Measurements from ENCODE around the gene PTP4A2.

The PTP4A2 gene

GRCh38 chr1:31859719-31860118 is 78.4 kb downstream of the PTP4A2 start:
- Histone ChIP-seq H3K4me1 (ENCODE audit: control insufficient read depth, insufficient read depth, low read length) (peaks cover 12% of the 10 kb centered on the region), H3K4me3 (ENCODE audit: low read length) (no peak overlapping the region), H3K9ac (ENCODE audit: low read length) (no peak overlapping the region), H3K9me3 (ENCODE audit: control insufficient read depth, low read length) (no peaks in the 10 kb centered on the region), H3K36me3 (ENCODE audit: control insufficient read depth, insufficient read depth, low read length) (no peaks in the 10 kb centered on the region), H3K27me3 (ENCODE audit: control insufficient read depth, insufficient read depth, low read length) (no peaks in the 10 kb centered on the region)

- H3K4me3 ChIP-seq (ENCODE audit: low read length): no peak overlapping the region
- no peaks in the 10 kb centered on the region for H3K27me3 ChIP-seq (ENCODE audit: control insufficient read depth, insufficient read depth, low read length)
Measured at GRCh38 chr1:31859044-31859443, 79.1 kb downstream of the PTP4A2 start.

GRCh38 chr1:31857863-31858262 is 80.3 kb downstream of the PTP4A2 start:
- Histone ChIP-seq H3K9me3 (ENCODE audit: control insufficient read depth, low read length) (no peaks in the 10 kb centered on the region), H3K36me3 (ENCODE audit: control insufficient read depth, insufficient read depth, low read length) (no peaks in the 10 kb centered on the region), H3K27me3 (ENCODE audit: control insufficient read depth, insufficient read depth, low read length) (no peaks in the 10 kb centered on the region), H3K9ac (ENCODE audit: low read length) (no peak overlapping the region), H3K4me1 (ENCODE audit: control insufficient read depth, insufficient read depth, low read length) (peaks cover 12% of the 10 kb centered on the region), H3K4me3 (ENCODE audit: low read length) (no peak overlapping the region)

More at GRCh38 chr1:31859044-31859443, 79.1 kb downstream of the PTP4A2 start:
- Histone ChIP-seq H3K36me3 (ENCODE audit: control insufficient read depth, insufficient read depth, low read length) (no peaks in the 10 kb centered on the region), H3K4me1 (ENCODE audit: control insufficient read depth, insufficient read depth, low read length) (peaks cover 12% of the 10 kb centered on the region), H3K9me3 (ENCODE audit: control insufficient read depth, low read length) (no peaks in the 10 kb centered on the region), H3K9ac (ENCODE audit: low read length) (no peak overlapping the region)

Measured in mucosa of stomach (tissue), 1 donor.